ENCODE results near the gene C9orf72. TPM values are rescaled to one million over a fixed set of nuclear protein-coding genes. Genes with fewer than 3 reads are reported as not detected.

The C9orf72 gene
- total RNA-seq, 3 donors from 2014 or later = 12.5 to 20.5 (median 14.6) TPM

- Histone ChIP-seq H3K4me1 (ENCODE audit: low read depth) (peaks cover 12% of the 10 kb centered on the region), H3K4me3 (peak overlapping the region; percentile 48), H3K9me3 (peaks cover 3% of the 10 kb centered on the region), H3K36me3 (ENCODE audit: low read depth) (no peaks in the 10 kb centered on the region)
- TF ChIP-seq, protein P1, sequence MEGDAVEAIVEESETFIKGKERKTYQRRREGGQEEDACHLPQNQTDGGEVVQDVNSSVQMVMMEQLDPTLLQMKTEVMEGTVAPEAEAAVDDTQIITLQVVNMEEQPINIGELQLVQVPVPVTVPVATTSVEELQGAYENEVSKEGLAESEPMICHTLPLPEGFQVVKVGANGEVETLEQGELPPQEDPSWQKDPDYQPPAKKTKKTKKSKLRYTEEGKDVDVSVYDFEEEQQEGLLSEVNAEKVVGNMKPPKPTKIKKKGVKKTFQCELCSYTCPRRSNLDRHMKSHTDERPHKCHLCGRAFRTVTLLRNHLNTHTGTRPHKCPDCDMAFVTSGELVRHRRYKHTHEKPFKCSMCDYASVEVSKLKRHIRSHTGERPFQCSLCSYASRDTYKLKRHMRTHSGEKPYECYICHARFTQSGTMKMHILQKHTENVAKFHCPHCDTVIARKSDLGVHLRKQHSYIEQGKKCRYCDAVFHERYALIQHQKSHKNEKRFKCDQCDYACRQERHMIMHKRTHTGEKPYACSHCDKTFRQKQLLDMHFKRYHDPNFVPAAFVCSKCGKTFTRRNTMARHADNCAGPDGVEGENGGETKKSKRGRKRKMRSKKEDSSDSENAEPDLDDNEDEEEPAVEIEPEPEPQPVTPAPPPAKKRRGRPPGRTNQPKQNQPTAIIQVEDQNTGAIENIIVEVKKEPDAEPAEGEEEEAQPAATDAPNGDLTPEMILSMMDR (IDR thresholded peaks at IDR 0.05) = no peak
- ATAC-seq (peak; percentile 92), DNase-seq (peak; percentile 91 to 99 (median 96))
- intact Hi-C loops (cut with DNase I, micrococcal nuclease) = no loop called here
These were observed 631 bp upstream of the C9orf72 start for GRCh38 chr9:27573634-27574590.

- ATAC-seq = peak; percentile 52
- peaks cover 12% of the 10 kb centered on the region for H3K4me1 ChIP-seq (ENCODE audit: low read depth)
- peak in 1 of 3 donors; percentile 66 for DNase-seq
- TF ChIP-seq, protein P1 (IDR thresholded peaks at IDR 0.05) = no peak
- H3K9me3 ChIP-seq = no peaks in the 10 kb centered on the region
- peak overlapping the region; percentile 48 for H3K4me3 ChIP-seq
- intact Hi-C loops (cut with DNase I, micrococcal nuclease) = no loop called here
- H3K36me3 ChIP-seq (ENCODE audit: low read depth) = no peaks in the 10 kb centered on the region
These were observed 739 bp downstream of the C9orf72 start for GRCh38 chr9:27572566-27572917.

DNA sequence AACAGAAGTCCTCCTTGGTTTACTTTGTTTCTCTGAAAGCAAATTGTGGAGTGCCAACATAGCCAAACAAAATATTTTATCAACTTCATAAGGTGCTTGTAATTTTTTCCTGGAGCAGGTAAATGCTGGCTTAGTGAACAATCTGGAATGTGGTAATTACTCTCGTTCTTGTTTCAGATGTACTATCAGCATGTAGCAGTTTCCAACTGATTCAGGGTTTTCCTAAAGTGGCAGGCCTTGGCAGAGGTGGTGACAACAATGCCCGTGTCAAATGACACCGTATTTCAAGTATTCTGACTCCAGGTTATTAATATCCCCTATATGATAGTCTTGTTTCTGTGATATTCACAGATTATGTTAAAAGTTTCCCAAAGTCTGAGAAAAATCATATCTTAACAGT lies 1.2 kb downstream of the C9orf72 start:
- TF ChIP-seq, protein P1 (IDR thresholded peaks at IDR 0.05) = no peak
- H3K4me1 ChIP-seq (ENCODE audit: low read depth) = peaks cover 12% of the 10 kb centered on the region
- ATAC-seq = no peak
- intact Hi-C loops (cut with DNase I, micrococcal nuclease) = no loop called here
- no peak for DNase-seq
- H3K36me3 ChIP-seq (ENCODE audit: low read depth) = no peaks in the 10 kb centered on the region
- H3K9me3 ChIP-seq = no peaks in the 10 kb centered on the region
- H3K4me3 ChIP-seq = no peak overlapping the region

DNA sequence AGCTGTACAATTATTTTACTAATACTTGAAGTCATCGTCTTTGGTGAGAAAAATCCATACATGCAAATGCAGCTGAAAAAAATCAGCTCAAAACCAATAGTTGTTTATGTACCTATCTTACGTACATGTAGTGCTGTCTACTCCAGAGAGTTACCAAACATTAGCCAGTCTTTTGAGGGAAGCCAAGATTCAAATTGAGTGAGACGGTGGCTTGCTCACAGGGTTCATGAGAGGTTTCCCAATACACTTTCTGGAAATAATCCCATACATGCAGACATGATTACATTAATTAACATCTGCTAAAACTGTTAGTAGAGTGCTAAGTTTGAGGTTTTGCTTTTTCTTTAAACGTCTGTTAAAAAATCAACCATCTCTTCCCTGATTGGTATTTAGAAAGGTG lies 2.3 kb downstream of the C9orf72 start:
- H3K4me1 ChIP-seq (ENCODE audit: low read depth) = peaks cover 12% of the 10 kb centered on the region
- intact Hi-C loops (cut with DNase I, micrococcal nuclease) = no loop called here

DNA sequence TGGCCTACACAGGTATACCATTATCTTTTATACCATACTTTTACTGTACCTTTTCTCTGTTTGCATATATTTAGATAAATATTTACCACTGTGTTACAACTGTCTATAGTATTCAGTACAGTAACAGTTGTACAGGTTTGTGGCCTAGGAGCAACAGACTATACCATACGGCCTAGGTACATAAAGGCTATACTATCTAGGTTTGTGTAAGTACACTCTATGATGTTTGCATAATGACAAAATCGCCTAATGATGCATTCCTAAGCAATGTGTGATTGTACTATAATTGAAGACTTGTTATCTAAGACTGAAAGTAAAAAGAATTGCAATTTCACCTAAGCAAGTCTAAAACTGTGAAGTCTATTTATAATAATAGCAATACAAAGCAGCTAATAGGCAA lies 3.9 kb downstream of the C9orf72 start:
- Histone ChIP-seq H3K4me3 (no peak overlapping the region), H3K4me1 (ENCODE audit: low read depth) (peaks cover 9% of the 10 kb centered on the region), H3K9me3 (no peaks in the 10 kb centered on the region), H3K36me3 (ENCODE audit: low read depth) (no peaks in the 10 kb centered on the region)
- peak; percentile 43 for ATAC-seq
- intact Hi-C loops (cut with DNase I, micrococcal nuclease) = no loop called here
- no peak for DNase-seq
- TF ChIP-seq, protein P1 (IDR thresholded peaks at IDR 0.05) = no peak

More for the DNA sequence above, 2.3 kb downstream of the C9orf72 start:
- no peak for DNase-seq
- TF ChIP-seq, protein P1 (IDR thresholded peaks at IDR 0.05) = no peak
- ATAC-seq = no peak
- Histone ChIP-seq H3K4me3 (no peak overlapping the region), H3K9me3 (no peaks in the 10 kb centered on the region), H3K36me3 (ENCODE audit: low read depth) (no peaks in the 10 kb centered on the region)
